COLO668 (cell line): Measurements from ENCODE around the gene LYRM1.

Source experiments
- DNase-seq: peaks from one replicate; lab custom pipeline; 2025; ENCODE audit not compliant: unreplicated experiment; lab: John Stamatoyannopoulos, UW

LYRM1 gene

DNA sequence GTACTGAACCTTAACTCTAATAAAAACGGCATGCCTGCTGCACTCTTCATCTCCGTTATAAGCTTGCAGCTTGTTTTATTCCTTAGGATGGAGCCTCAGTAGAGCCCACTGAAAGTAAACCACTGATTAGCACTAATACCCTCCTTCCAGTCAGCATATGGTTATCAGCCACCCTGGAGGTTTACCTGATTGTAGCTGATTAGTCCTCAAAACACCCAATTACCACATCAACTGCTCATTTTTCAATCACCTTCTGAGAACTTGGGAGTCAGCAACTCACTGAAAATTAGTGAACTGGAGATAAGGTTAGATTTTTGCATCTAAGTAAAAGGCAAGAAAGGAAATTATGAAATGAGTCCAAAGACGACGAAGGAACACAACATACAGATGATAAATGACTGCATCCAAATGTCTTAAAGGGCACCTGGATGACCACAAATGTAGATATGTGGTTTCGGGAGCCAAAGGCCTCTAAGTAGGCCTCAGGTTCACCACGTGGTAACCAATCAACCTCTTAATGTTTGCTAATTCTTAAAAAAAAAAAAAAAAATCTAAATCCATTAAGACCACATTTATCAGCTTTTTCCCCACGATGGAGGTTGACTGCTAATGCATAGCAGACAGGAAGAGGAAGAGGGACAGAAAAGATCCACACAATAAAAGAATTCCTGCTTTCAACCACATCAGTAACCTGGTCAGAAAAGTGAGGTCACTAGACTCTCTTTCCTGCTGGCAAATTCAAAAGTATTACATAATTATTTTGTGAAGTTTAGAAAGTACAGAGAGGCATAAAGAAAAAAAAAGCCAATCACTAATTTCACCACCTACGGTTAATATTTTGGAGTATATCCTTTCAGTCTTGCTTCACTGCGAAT, 28.4 kb upstream of the LYRM1 start:
- DNase-seq = no peak

DNA sequence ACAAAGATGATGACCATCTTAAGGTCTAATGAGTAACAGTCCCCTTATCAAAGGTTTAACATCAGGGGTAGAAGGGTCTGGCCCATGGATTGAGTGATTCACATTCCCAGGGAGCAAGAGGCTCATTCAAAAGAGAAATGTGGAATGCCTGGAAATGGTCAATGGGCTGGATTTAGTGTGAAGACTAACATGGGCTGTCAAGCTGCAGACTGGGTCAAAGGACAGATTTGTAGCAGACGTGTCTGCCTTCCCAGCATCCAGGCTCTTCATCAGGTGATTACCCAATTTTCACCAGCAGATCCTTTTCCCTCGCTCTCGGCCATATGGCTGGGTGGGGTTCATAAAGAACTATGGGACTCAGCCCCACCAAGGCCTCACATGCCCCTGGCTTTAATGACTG, 27.2 kb upstream of the LYRM1 start:
- no peak for DNase-seq

DNA sequence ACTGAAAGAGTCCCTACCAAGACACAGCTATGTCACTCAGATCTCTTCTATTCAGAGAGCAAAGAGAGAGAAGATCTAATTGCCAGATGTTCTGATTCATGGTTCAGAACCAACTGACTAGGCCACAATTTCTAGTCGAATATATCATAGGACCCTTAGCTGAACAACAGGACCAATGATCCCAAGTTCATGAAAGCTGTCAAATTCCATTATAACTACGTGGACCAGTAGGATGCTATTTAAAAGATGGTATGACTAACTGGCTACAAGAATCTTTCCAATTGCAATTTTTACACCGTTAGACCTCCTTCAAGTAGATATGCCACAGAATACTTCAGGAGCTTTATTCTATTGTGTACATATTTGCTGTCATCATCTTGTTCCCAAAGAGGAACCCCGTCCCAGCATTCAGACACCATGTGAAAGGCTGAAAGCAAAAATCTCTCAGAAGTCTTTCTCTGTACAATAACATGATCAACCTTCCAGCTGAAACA, 26.4 kb upstream of the LYRM1 start:
- no peak for DNase-seq

DNA sequence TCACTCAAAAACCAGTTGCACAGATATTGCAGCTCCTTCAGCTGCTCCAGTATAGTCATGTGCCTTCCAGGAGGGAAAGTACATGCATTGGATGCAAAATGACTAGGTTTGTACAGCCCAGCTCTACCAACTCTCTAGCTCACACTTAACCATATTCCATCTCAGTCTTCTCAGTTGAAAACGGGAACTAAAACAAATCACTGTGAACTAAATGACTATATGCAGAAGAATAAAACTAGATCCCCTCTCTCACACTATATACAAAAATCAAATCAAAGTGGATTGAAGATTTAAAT, 25.3 kb upstream of the LYRM1 start:
- DNase-seq = no peak

DNA sequence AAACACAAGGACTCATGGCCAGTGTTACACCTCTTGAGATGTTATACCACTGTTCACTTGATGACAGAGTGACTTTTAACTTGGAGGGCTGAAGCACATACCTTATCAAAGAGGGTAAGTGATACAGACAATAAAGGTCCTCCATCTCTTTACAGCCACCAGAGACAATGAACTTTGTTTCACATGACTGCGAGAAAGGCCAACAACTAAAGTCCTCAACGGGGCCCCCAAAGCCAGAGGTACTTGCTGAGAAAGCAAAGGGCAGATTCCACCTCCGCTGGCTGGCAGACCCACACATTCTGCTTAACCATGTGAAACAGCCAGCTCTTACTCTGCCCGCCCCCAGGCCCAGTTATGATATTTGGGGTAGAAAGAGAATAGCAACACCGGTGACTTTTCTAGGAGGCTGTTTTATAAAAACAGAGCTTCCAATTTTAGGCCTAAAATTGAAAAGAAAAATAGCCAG, 21.9 kb upstream of the LYRM1 start:
- DNase-seq = no peak

DNA sequence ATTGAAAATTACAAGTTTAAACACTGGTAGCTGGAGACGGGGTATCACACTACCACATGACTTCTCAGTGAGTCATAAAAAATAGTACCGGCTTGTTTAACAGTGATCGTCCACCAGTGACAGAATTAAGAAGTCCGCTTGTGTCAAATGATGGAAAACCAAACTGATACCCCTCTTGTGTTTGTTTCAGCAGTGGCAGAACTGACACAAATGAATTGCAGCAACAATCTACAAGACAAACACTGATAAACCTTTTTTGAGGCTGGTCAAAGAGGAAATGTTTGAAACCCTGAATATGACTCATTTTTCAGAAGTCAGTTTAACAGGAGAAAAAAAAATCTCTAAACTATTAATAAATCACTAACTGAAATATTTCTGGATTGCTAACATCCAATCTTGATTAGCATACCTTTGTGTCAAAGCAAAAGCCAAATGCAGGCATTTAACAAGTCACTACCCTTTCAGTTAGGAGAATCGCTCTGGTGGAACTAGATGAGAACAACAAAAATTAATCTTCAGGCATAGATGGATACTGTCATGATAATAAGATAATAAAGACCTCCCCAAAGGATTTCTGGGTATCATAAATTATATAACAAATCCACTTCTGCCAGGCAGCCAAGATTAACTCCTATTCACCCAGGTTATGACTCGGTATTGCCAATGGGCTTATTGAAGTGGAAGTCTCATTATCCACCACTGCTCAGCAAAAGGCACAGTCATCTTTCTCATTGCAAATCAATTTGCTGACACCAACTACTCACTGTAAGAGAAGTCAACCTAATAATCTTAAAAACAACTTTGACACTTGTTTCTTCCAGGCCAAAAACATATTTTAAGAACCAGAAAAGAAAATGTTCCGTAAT, 21.2 kb upstream of the LYRM1 start:
- DNase-seq = no peak

DNA sequence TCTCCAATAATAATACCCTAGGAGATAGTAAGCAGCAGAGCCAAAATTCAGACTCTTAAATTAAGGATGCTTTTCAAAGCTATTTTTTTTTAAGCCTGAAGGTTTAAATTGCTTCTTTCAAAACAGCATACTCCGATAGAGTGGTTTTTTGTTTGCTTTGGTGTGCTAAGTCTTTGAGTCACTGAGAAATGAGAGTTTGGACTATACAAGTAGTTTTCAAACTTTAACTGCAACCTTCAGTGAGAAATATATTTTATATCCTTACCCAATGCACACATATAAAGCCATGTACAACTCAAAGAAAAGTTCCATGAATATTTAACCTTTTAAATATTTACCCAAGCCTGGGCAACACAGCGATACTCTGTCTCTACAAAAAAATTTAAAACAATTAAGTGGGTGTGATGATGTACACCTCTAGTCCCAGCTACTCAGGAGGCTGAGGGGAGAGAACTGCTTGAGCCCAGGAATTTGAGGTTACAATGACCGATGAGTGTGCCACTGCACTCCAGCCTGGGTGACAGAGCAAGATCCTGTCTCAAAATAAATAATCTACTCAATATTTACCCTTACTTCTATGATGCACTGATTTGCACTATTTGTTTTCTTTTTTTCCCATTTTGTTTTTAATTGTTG, 19.6 kb upstream of the LYRM1 start:
- no peak for DNase-seq

DNA sequence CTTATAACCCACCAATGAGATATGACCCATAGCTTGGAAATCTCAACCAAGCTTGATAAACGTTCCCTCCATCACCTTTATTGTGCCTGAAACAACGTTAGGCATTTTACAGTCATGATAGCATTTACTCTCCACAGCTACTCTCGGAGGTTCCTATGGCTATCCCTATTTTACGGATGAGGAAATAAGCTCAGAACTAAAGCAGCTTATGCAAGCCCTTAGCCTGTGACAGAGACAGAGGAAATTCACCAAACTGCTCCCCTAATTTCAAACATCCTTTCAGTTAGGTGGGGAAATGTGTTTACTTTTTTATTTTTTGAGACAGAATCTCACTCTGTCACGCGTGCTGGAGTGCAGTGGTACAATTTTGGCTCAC, 19.1 kb upstream of the LYRM1 start:
- DNase-seq = no peak

DNA sequence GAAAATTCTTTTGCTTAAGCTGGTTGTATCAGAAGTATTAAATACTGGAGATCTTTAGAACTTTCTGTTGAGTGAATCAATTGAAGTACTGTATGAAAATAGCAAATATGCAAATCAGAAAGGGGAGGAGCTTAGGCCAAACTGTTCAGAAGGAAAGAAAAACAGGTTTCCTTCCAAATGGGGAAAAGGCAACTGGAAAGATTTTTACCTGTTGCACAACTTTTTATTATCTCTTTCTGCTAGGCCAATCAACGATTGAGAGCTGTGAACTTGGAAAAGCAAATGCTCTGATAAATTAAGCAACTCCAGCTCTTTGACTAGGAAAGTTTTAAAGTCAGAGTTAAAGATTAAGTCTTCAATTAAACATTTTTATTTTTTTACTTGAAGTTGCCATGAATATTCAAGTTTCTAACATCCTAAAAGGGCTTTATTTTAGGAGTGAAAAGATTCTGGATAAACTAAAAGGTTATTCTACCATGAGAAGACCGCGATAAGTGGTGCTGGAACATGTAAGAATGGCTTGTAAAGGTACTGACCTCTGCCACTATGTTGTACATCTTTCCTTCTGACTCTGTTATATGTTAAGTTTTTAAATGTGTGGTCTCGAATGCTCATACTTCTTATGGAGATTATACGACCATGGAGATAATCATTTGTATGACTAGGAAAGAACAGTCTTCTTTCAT, 16.9 kb upstream of the LYRM1 start:
- DNase-seq = no peak

DNA sequence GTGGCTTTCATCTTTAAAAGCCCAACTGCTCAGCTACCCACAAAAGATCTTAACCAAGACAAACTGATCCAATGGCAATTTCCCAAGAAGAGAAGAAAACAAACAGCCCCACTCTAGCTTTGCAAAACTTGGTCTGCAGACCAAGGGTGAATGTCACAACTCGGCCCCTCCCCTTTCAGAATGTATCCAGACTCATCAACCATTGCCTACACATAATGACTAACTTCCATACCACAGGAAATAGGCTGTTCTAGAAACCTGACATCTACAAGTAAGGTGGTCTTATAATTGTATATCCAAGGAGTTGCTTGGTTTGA, 16.4 kb upstream of the LYRM1 start:
- no peak for DNase-seq

DNA sequence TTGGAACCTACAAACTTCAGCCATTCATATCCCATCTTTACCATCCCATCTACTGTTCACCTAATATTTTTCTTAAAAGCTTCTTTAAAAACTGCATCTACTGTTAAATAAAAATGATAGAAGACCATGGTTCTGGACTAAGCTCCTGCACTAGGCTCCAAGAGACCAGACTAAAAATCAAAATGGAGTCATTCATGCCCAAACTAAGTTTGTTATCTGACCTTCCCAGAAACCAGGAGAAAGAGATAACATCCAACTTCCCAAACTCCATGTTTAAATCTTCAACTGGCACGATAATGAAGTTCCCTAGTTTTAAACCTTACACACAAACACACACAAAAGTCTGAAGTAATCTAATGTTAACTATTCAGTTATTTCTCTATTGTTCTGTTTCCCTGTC, 14.3 kb upstream of the LYRM1 start:
- DNase-seq = no peak

DNA sequence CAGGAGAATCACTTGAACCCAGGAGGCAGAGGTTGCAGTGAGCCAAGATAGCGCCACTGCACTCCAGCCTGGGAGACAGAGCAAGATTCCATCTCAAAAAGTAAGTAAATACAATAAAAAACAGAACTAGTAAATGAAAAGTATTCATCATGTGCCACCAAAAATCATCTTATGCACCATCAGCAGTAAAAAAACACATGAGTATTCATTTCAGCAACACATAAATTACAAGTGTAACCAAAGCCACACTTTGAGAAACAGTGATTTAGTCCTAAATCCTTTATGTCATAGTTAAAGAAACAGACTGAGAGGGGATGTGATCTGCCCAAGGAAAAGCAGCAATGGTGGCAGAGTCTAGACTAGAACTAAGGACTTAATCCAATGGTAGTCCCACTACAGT, 13.4 kb upstream of the LYRM1 start:
- no peak for DNase-seq

DNA sequence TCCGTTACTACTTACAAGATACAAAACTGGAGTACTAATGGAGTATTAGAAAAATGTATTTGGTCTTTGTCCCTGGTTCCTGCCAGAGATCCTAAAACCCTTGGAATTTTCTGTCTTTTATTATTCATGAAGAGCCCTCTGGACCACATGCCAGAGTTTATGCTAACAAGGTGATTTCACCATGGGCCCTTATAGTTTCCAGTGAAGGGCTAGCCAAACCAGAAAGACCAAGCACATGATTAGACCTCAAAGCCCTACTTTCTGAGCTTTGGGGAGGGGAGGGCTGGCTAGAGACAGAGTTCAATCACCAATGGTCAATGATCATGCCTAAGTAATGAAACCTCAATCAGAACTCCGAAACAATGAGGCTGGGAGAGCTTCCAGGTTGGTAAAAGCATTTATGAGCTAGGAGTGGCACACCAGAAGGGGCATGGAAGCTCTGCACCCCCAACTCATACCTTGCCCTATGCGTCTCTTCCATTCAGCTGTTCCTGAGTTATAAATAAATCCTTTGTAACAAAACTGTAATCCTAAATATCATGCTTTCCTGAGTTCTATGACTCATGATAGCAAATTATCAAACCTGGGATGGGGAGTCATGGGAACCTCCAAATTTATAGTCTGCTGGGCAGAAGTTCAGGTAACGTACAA, 10.8 kb upstream of the LYRM1 start:
- DNase-seq = no peak

DNA sequence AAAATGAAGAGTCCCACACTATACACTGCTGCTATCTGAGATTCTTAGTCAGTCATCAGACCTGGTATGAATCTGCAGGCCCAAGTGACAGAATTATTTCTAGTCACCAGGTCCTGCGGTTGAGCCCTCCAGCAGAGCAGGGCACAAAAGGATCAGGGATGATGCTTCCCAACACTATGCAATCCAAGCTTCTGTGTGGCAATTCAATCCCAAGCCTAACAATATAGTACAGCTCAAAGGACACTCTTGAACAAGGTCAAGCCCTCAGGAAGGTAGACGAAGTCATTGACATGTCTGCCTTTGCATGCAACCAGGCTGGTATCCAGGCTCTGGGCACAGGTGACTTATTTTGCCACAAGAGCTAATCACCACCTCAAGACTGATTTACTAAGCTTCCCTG, 6.2 kb upstream of the LYRM1 start:
- DNase-seq = no peak

DNA sequence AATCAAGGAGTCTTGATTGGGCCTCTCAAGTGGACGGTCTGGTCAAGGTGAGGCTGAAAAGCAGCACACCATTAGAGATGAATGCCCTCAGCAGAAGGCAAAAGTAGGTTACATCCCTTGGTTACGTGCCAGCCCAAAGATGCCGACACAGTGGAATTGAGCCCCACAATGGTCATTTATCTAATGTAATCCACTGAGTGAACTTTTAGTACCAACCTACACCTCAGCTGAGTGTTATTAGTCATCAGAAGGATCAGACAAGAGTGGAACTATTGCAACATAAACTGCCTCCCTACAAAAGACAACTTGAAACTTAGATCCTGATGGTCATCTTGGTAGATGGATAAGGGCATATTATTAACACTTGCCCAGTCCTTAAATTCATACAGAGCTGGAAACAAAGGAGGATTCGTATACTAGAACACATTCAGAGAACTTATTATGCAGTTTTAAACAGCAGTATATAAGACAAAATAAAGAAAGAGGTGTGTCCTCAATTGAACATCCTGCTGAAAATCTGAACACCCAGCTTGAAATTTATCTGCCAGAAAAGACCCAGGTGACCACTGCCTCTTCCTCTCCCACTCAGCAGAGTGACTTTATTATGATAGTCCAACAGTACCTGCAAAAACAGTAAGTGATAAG, 3.2 kb upstream of the LYRM1 start:
- DNase-seq = no peak

DNA sequence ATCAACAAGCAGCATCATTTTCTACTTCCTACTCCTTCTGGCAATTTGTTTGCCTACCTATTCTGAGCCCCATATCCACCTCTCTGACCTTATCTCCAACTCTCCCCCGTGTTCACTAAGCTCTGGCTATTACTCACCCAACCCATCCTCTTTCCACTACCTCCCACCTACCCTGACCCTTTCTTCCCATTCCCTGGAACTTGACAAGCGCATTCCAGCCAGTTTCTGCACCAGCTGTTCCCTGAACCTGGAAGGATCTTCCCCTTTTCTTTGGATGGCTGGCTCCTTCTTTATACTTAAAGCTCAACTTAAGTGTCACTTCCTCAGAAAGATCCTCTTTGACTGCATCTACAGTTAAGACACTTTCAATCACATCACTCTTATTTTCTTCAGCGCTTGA, 2.6 kb upstream of the LYRM1 start:
- DNase-seq = no peak

DNA sequence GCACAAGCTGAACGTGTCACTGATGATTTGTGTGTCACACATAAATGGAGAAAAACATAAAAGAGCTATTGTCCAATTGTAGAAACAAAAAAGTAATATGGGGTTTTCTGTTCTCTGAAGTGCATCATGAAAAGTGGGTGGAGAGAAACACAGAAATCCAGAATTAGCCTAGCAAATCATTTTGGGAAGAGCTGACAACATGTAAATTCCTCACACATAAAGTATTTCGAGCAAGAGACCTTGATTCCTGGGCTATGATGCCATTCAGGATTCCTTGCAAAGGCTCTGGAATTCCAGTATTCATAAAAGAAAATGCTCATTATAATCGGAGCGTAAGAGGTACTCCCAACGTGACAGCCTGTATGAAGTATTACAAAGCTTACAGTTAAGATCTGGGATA, 1.5 kb upstream of the LYRM1 start:
- no peak for DNase-seq

DNA sequence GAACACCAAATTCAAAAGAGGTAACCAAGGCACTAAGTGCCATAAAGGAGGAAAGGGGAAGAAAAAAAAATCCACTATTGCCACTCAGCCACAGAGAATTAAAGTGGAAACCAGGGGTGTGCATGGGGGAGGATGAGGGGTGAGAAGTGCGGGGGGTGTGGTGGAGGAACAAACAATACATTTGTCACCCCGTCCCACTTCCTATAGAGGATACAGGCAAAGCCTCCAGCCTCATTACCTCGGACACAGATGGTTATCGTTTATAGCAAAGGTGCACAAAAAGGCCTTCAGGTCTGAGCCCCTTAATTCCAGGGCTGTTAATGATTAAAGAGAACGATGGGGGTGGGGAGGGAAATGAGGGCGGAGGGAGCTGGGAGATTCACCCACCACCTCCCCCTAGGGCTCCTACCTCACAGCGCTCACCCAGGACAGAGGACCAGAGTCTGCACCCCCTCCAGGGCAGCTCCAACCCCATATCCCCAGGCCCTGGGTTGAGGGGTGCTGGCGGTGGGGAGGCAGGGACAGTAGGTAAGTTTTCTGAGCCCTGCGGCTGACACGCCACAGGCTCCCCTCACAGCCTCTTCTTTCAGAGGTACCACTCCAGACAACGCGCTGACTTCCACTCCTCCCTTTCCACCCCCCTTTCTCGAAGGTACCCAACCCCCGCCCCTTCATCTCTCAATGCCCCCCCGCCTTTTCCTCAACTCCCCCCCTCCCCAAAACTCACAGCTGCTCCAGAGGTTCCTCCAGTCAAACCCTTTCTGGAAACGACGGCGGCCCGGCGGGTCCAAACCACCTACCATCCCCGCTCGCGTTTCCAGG, 883 bp upstream of the LYRM1 start:
- DNase-seq = peak; percentile 49

DNA sequence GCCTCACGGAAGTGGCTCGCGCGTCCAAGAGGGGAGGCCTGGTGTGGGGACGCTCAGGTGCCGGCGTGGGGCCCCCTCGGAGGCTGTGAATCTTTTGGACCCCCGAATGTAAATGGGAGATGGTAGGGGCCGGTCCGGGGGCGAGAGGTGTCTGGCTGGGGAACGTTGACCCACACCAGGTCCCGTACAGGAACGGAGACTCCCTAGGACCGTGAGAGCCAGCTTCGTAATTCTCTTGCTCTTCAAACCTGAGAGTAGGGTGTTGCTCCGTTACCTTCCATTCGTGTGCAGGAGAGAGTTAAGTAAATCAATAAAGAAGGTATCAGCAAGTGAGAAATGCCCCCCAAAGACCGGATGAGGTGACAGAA, 481 bp downstream of the LYRM1 start:
- DNase-seq = no peak
